K562 (cell line): ENCODE results near the gene UNC13C. TPM values are rescaled to one million over a fixed set of nuclear protein-coding genes. Genes with fewer than 3 reads are reported as not detected.

Experiments used
- ATAC-seq: fragments of 200-7000 bp; cut with Tn5 transposase; 3 replicates; pipeline ENCODE4 v1.9.1; 2020; ENCODE audit warnings: moderate library complexity
- BruUV-seq: library from RNA; stranded (reverse); fragments of 400-500 nt; replicated peaks from 2 replicates; lab custom pipeline; 2021; lab: Mats Ljungman, UMichigan
- CTCF ChIA-PET: fragments of 300-600 bp; formaldehyde crosslinking; extraction: SDS; loops from one replicate; lab custom pipeline; 2021; ENCODE audit warnings: low intra/inter-chr PET ratio; lab: Yijun Ruan, JAX
- POLR2A ChIA-PET: fragments of 300-600, 350-650 bp; sonication (Branson Sonifier 250); formaldehyde crosslinking; extraction: SDS; loops from one replicate; lab custom pipeline; 2021; ENCODE audit warnings: antibody characterized with exemption, inconsistent platforms; lab: Yijun Ruan, JAX
- DNase-seq, 4 experiments: peaks; one replicate each; pipeline versions ENCODE4 v3.0.0 to v3.0.0-alpha.2; 2011 to 2018; ENCODE audit warnings: low spot score in 3 of 4, mixed read lengths in 3 of 4; ENCODE audit errors: extremely low read depth in 1 of 4
- FAIRE-seq: peaks from 2 replicates; lab custom pipeline; 2011; peaks lifted over from hg19 to GRCh38; lab: Jason Lieb, UNC
- H2AFZ ChIP-seq: 2 replicates; pipeline ENCODE4 v1.6.0; 2011; ENCODE audit warnings: low read depth, low read length, control low read depth, inconsistent platforms
- H3K27ac ChIP-seq: fragments of 200-600 bp; 3 replicates; pipeline ENCODE4 v1.8.0; 2011; ENCODE audit warnings: low read depth, mild to moderate bottlenecking, control low read depth, inconsistent platforms, low read length, moderate library complexity, mixed read lengths; ENCODE audit errors: extremely low read depth
- H3K27me3 ChIP-seq, 2 experiments: fragments of 300-600 bp in 1 of 2; 2 replicates in 1 of 2; 3 replicates in 1 of 2; pipeline versions ENCODE4 v1.6.0 to v1.8.0; 2011; ENCODE audit warnings: inconsistent platforms in 2 of 2, low read length in 2 of 2, mild to moderate bottlenecking in 1 of 2, mixed read lengths in 1 of 2, moderate library complexity in 1 of 2; ENCODE audit not compliant: control insufficient read depth in 2 of 2, insufficient read depth in 2 of 2
- H3K36me3 ChIP-seq: fragments of 300-600 bp; 3 replicates; pipeline ENCODE4 v1.8.0; 2011; ENCODE audit warnings: mild to moderate bottlenecking, low read length, inconsistent platforms; ENCODE audit not compliant: control insufficient read depth, insufficient read depth
- H3K4me1 ChIP-seq, 2 experiments: fragments of 200-600 bp in 1 of 2; replicated peaks in 1 of 2; 2 replicates in 1 of 2; 3 replicates in 1 of 2; pipeline versions ENCODE4 v1.5.1 to v1.8.0; 2011; ENCODE audit warnings: inconsistent platforms in 2 of 2, low read length in 2 of 2, mild to moderate bottlenecking in 1 of 2, mixed read lengths in 1 of 2, moderate library complexity in 1 of 2; ENCODE audit not compliant: control insufficient read depth in 2 of 2, insufficient read depth in 2 of 2
- H3K4me2 ChIP-seq: 2 replicates; pipeline ENCODE4 v1.6.1; 2011; ENCODE audit warnings: low read length, control low read depth, inconsistent platforms, mixed read lengths; ENCODE audit not compliant: insufficient read depth
- H3K4me3 ChIP-seq: fragments of 200-600 bp; sonication (generic), shearing (Covaris generic); 2 replicates; pipeline ENCODE4 v1.5.1; 2016; ENCODE audit warnings: control low read depth, inconsistent platforms
- H3K79me2 ChIP-seq: fragments of 200-600 bp; 3 replicates; pipeline ENCODE4 v1.8.0; 2011; ENCODE audit warnings: low read length, inconsistent platforms; ENCODE audit not compliant: control insufficient read depth, insufficient read depth
- H3K9ac ChIP-seq, 2 experiments: 2 replicates each; pipeline versions ENCODE4 v1.6.0 to v1.6.1; 2011; ENCODE audit warnings: low read depth in 2 of 2, low read length in 2 of 2, control low read depth in 1 of 2, inconsistent platforms in 1 of 2, mild to moderate bottlenecking in 1 of 2, mixed read lengths in 1 of 2; ENCODE audit not compliant: insufficient read depth in 1 of 2
- H3K9me1 ChIP-seq: one replicate; pipeline ENCODE4 v1.6.0; 2011; ENCODE audit warnings: inconsistent platforms, mild to moderate bottlenecking, low read length, moderate library complexity; ENCODE audit not compliant: control insufficient read depth, insufficient read depth
- H3K9me3 ChIP-seq: replicated peaks from 2 replicates; pipeline ENCODE4 v1.5.1; 2011; ENCODE audit warnings: low read depth, low read length, inconsistent platforms; ENCODE audit not compliant: control insufficient read depth, insufficient read depth
- H4K20me1 ChIP-seq: replicated peaks from 2 replicates; pipeline ENCODE4 v1.6.1; 2011; ENCODE audit warnings: low read length, inconsistent platforms, mixed read lengths; ENCODE audit not compliant: control insufficient read depth, insufficient read depth
- ARID1B ChIP-seq: fragments of 450-650 bp; IDR thresholded peaks from 2 replicates; pipeline ENCODE4 v1.6.1; 2016; ENCODE audit warnings: antibody characterized with exemption, mild to moderate bottlenecking, inconsistent platforms
- ARID3A ChIP-seq: IDR thresholded peaks from 2 replicates; pipeline ENCODE4 v1.6.1; 2012; ENCODE audit warnings: low read depth, low read length, improper control_type of control experiment, borderline replicate concordance
- KHSRP ChIP-seq: fragments of 450-650 bp; IDR thresholded peaks from 2 replicates; pipeline ENCODE4 v1.6.1; 2017
- PYGO2 ChIP-seq: fragments of 450-650 bp; IDR thresholded peaks from 2 replicates; pipeline ENCODE4 v1.6.1; 2016; ENCODE audit warnings: mild to moderate bottlenecking, missing genetic modification characterization, moderate library complexity, missing compliant biosample characterization
- RERE ChIP-seq: sonication (generic); formaldehyde crosslinking; IDR thresholded peaks from 2 replicates; pipeline ENCODE4 v1.8.0; 2023; ENCODE audit warnings: missing genetic modification reagents, mild to moderate bottlenecking, borderline replicate concordance
- SAFB ChIP-seq: fragments of 200-400 bp; formaldehyde crosslinking; IDR thresholded peaks from 2 replicates; pipeline ENCODE4 v1.6.1; 2017; ENCODE audit warnings: low read depth, low read length, borderline replicate concordance
- STAT6 ChIP-seq: sonication (generic); formaldehyde crosslinking; IDR thresholded peaks from 2 replicates; pipeline ENCODE4 v1.8.1; 2023; ENCODE audit warnings: mild to moderate bottlenecking, missing genetic modification reagents
- TAF7 ChIP-seq: fragments of 450-650 bp; IDR thresholded peaks from 2 replicates; pipeline ENCODE4 v1.6.1; 2016; ENCODE audit warnings: missing genetic modification characterization, missing compliant biosample characterization
- ZNF121 ChIP-seq: sonication (generic); formaldehyde crosslinking; conservative IDR thresholded peaks from 2 replicates; pipeline ENCODE4 v1.8.0; 2022; ENCODE audit warnings: missing genetic modification reagents
- ZNF3 ChIP-seq: fragments of 250-450 bp; sonication (Bioruptor Pico); IDR thresholded peaks from 2 replicates; pipeline ENCODE4 v1.5.0; 2021; ENCODE audit warnings: mild to moderate bottlenecking, moderate library complexity
- ZNF766 ChIP-seq: fragments of 200-800 bp; sonication (Bioruptor generic); conservative IDR thresholded peaks from 2 replicates; pipeline ENCODE4 v1.6.1; 2016; ENCODE audit warnings: missing genetic modification characterization, missing compliant biosample characterization
- ZNF785 ChIP-seq: fragments of 250-450 bp; sonication (Bioruptor Pico); IDR thresholded peaks from 2 replicates; pipeline ENCODE4 v1.4.0; 2020; ENCODE audit warnings: mild to moderate bottlenecking
- WGBS: fragments of 100-300 bp; shearing (Covaris generic); methylation state at CpG from one replicate; pipeline ENCODE4 v1.1.6; 2016; ENCODE audit warnings: low coverage, mixed read lengths; ENCODE audit not compliant: insufficient coverage; ENCODE audit errors: missing lambda C conversion rate; 5-methylcytosine and 5-hydroxymethylcytosine counted together
- in situ Hi-C: fragments of 300-500 bp; cut with MboI; formaldehyde crosslinking; loops from 4 replicates; pipeline ENCODE4 v1.15.0; 2018; ENCODE audit warnings: inconsistent platforms, mixed read lengths
- intact Hi-C: fragments of 100-400 bp; cut with micrococcal nuclease; formaldehyde crosslinking; loops from 2 replicates; pipeline ENCODE4 v1.14.2; 2022
- polyA plus RNA-seq, 8 experiments: library from polyadenylated mRNA; depleted of rRNA in 4 of 8; stranded (reverse) in 5 of 8; unstranded in 3 of 8; fragments of >200 nt; fragmentation: Nextera tagmentation in 2 of 8; fragmentation: Illumina TruSeq in 1 of 8; extraction: Ambion mirVana in 2 of 8; extraction: Trizol in 1 of 8; gene quantifications; 2 replicates each; pipeline versions ENCODE4 v1.2.1 to v1.2.3, GENCODE V29; 2011 to 2014; ENCODE audit warnings: inconsistent platforms in 1 of 8, missing spikeins in 1 of 8
- total RNA-seq, 7 experiments: library from RNA; depleted of rRNA in 6 of 7; stranded (reverse); fragments of >200 nt in 6 of 7; fragmentation: Illumina TruSeq in 2 of 7; extraction: Trizol in 2 of 7; gene quantifications; 2 replicates each; pipeline versions ENCODE4 v1.2.1 to v1.2.3, GENCODE V29; 2011 to 2021; ENCODE audit warnings: low replicate concordance in 1 of 7

The UNC13C gene
- total and polyA plus RNA-seq, 9 of the 15 experiments (the other 6 are each of a cell fraction or from before 2014, with no cell fraction given) = not detected

GRCh38 chr15:54608876-54609835 is 630.9 kb downstream of the UNC13C start:
- BruUV-seq = no TSS peak
- in situ Hi-C loops (no loop called here), intact Hi-C loops (no loop called here)
- Histone ChIP-seq H3K4me1 (no peaks in the 10 kb centered on the region), H3K27me3 (no peaks in the 10 kb centered on the region), H3K27ac (no peak overlapping the region), H3K4me2 (no peak overlapping the region), H2AFZ (no peak overlapping the region), H3K9me1 (no peaks in the 10 kb centered on the region), H3K9me3 (no peaks in the 10 kb centered on the region), H3K36me3 (no peaks in the 10 kb centered on the region), H3K4me3 (no peak overlapping the region), H3K79me2 (no peaks in the 10 kb centered on the region), H3K9ac (no peak overlapping the region), H4K20me1 (no peaks in the 10 kb centered on the region)
- ChIA-PET POLR2A (no interaction called here), CTCF (no interaction called here)
- DNase-seq (no peak), ATAC-seq (no peak), FAIRE-seq (no peak)
- WGBS = 0% methylated on average over 1 of the region's 1 CpG
- no peak for TF ChIP-seq ZNF3 (CRISPR knock-in tag)
- no peak for TF ChIP-seq ARID1B
- TF ChIP-seq STAT6 (CRISPR knock-in tag) = no peak
- TF ChIP-seq TAF7 (tag) = no peak
- no peak for TF ChIP-seq RERE (CRISPR knock-in tag)
- no peak for TF ChIP-seq SAFB
- TF ChIP-seq ARID3A = no peak
- no peak for TF ChIP-seq ZNF766 (CRISPR knock-in tag)
- no peak for TF ChIP-seq ZNF785 (CRISPR knock-in tag)
- no peak for TF ChIP-seq PYGO2
- TF ChIP-seq ZNF121 = no peak
- TF ChIP-seq KHSRP = no peak
